IMR-90 (cell line): ENCODE data around the gene TRIM24. TPM values are rescaled to one million over a fixed set of nuclear protein-coding genes. Genes with fewer than 3 reads are reported as not detected.

Experiments
- ATAC-seq: fragments of 200-7000 bp; cut with Tn5 transposase; 2 replicates; pipeline ENCODE4 v1.9.1; 2020; ENCODE audit warnings: low read depth, mild to moderate bottlenecking, moderate library complexity
- BruUV-seq: library from RNA; stranded (reverse); fragments of 400-500 nt; replicated peaks from 2 replicates; lab custom pipeline; 2021; lab: Mats Ljungman, UMichigan
- CTCF ChIA-PET: fragments of 300-600 bp; formaldehyde crosslinking; extraction: SDS; loops from one replicate; lab custom pipeline; 2021; ENCODE audit warnings: antibody characterized with exemption; lab: Yijun Ruan, JAX
- POLR2A ChIA-PET: fragments of 300-600 bp; sonication (Branson Sonifier 250); formaldehyde crosslinking; loops from one replicate; lab custom pipeline; 2022; ENCODE audit warnings: antibody characterized with exemption; ENCODE audit not compliant: unreplicated experiment; lab: Charles Lee
- DNase-seq: peaks from one replicate; pipeline ENCODE4 v3.0.0; 2013
- H2AFZ ChIP-seq: replicated peaks from 2 replicates; pipeline ENCODE3; 2013; ENCODE audit warnings: low read length, mild to moderate bottlenecking; ENCODE audit not compliant: poor library complexity
- H2AK5ac ChIP-seq: 2 replicates; pipeline ENCODE4 v1.6.1; 2013; ENCODE audit warnings: low read depth, low read length, inconsistent platforms
- H2AK9ac ChIP-seq: replicated peaks from 2 replicates; pipeline ENCODE3; 2013; ENCODE audit warnings: mild to moderate bottlenecking, low read depth, low read length, moderate library complexity; ENCODE audit not compliant: poor library complexity
- H2BK120ac ChIP-seq: 2 replicates; pipeline ENCODE4 v1.6.1; 2013; ENCODE audit warnings: low read depth, low read length, inconsistent platforms
- H2BK15ac ChIP-seq: 3 replicates; pipeline ENCODE4 v1.6.1; 2013; ENCODE audit warnings: low read depth, low read length, inconsistent platforms
- H2BK20ac ChIP-seq: 2 replicates; pipeline ENCODE4 v1.6.1; 2013; ENCODE audit warnings: low read depth, mild to moderate bottlenecking, inconsistent platforms, low read length, moderate library complexity
- H2BK5ac ChIP-seq: 2 replicates; pipeline ENCODE4 v1.6.1; 2013; ENCODE audit warnings: mild to moderate bottlenecking, low read depth, low read length, inconsistent platforms; ENCODE audit not compliant: poor library complexity, severe bottlenecking
- H3K14ac ChIP-seq: replicated peaks from 2 replicates; pipeline ENCODE4 v1.6.1; 2013; ENCODE audit warnings: low read depth, low read length, inconsistent platforms
- H3K18ac ChIP-seq: 2 replicates; pipeline ENCODE4 v1.6.1; 2013; ENCODE audit warnings: low read depth, low read length, control low read depth
- H3K23ac ChIP-seq: 2 replicates; pipeline ENCODE4 v1.6.1; 2013; ENCODE audit warnings: low read depth, low read length, inconsistent platforms
- H3K27ac ChIP-seq: 2 replicates; pipeline ENCODE4 v1.5.1; 2013; ENCODE audit warnings: mild to moderate bottlenecking, control low read depth, low read length; ENCODE audit not compliant: insufficient read depth
- H3K27me3 ChIP-seq: 2 replicates; pipeline ENCODE4 v1.6.1; 2013; ENCODE audit warnings: low read length; ENCODE audit not compliant: control insufficient read depth, insufficient read depth
- H3K36me3 ChIP-seq: 2 replicates; pipeline ENCODE4 v1.6.1; 2013; ENCODE audit warnings: low read length, mixed read lengths; ENCODE audit not compliant: control insufficient read depth, insufficient read depth
- H3K4ac ChIP-seq: 2 replicates; pipeline ENCODE4 v1.6.1; 2013; ENCODE audit warnings: low read depth, low read length, inconsistent platforms
- H3K4me1 ChIP-seq: 2 replicates; pipeline ENCODE4 v1.6.1; 2013; ENCODE audit warnings: low read length, mixed read lengths; ENCODE audit not compliant: control insufficient read depth, insufficient read depth
- H3K4me2 ChIP-seq: 2 replicates; pipeline ENCODE4 v1.6.1; 2013; ENCODE audit warnings: low read depth, mild to moderate bottlenecking, control low read depth, low read length, moderate library complexity
- H3K4me3 ChIP-seq: 2 replicates; pipeline ENCODE4 v1.5.1; 2013; ENCODE audit warnings: low read depth, mild to moderate bottlenecking, control low read depth, low read length, moderate library complexity; ENCODE audit not compliant: insufficient read depth
- H3K56ac ChIP-seq: 2 replicates; pipeline ENCODE4 v1.6.1; 2013; ENCODE audit warnings: low read length, inconsistent platforms; ENCODE audit not compliant: insufficient read depth; ENCODE audit errors: extremely low read depth
- H3K79me1 ChIP-seq, 2 experiments: 2 replicates each; pipeline ENCODE4 v1.6.1; 2013; ENCODE audit warnings: low read length in 2 of 2, inconsistent platforms in 1 of 2, low read depth in 1 of 2
- H3K9ac ChIP-seq: 2 replicates; pipeline ENCODE4 v1.6.1; 2013; ENCODE audit warnings: low read depth, low read length, control low read depth
- H3K9me1 ChIP-seq: 2 replicates; pipeline ENCODE4 v1.6.1; 2013; ENCODE audit warnings: low read length, inconsistent platforms; ENCODE audit not compliant: insufficient read depth
- H3K9me3 ChIP-seq: 2 replicates; pipeline ENCODE4 v1.6.1; 2013; ENCODE audit warnings: low read length; ENCODE audit not compliant: control insufficient read depth, insufficient read depth
- H4K20me1 ChIP-seq: 2 replicates; pipeline ENCODE4 v1.6.1; 2013; ENCODE audit warnings: low read length, inconsistent platforms; ENCODE audit not compliant: insufficient read depth
- H4K5ac ChIP-seq: 2 replicates; pipeline ENCODE4 v1.6.1; 2013; ENCODE audit warnings: mild to moderate bottlenecking, low read depth, low read length, control low read depth
- H4K8ac ChIP-seq, 2 experiments: 2 replicates each; pipeline ENCODE4 v1.6.1; 2013; ENCODE audit warnings: low read depth in 2 of 2, low read length in 2 of 2, control low read depth in 1 of 2, inconsistent platforms in 1 of 2
- H4K91ac ChIP-seq: 2 replicates; pipeline ENCODE4 v1.6.1; 2013; ENCODE audit warnings: low read depth, low read length, inconsistent platforms; ENCODE audit not compliant: insufficient read depth
- BHLHE40 ChIP-seq: fragments of 150-350 bp; IDR thresholded peaks from 2 replicates; pipeline ENCODE4 v1.6.1; 2016; ENCODE audit warnings: mild to moderate bottlenecking, low read depth, low read length
- CEBPB ChIP-seq: IDR thresholded peaks from 2 replicates; pipeline ENCODE4 v1.6.1; 2012; ENCODE audit warnings: low read depth, low read length, improper control_type of control experiment
- CHD1 ChIP-seq: IDR thresholded peaks from 2 replicates; pipeline ENCODE4 v1.6.1; 2012; ENCODE audit warnings: low read depth, low read length, improper control_type of control experiment
- CTCF ChIP-seq: conservative IDR thresholded peaks from 2 replicates; pipeline ENCODE4 v1.5.1; 2012; ENCODE audit warnings: mild to moderate bottlenecking, low read depth, low read length, improper control_type of control experiment
- FOS ChIP-seq: fragments of 150-350 bp; IDR thresholded peaks from 2 replicates; pipeline ENCODE4 v1.6.1; 2016; ENCODE audit warnings: low read depth, low read length
- POLR2A ChIP-seq: IDR thresholded peaks from 2 replicates; pipeline ENCODE4 v1.6.1; 2012; ENCODE audit warnings: mild to moderate bottlenecking, low read depth, low read length
- RAD21 ChIP-seq: IDR thresholded peaks from 2 replicates; pipeline ENCODE4 v1.6.1; 2012; ENCODE audit warnings: low read length, improper control_type of control experiment
- RCOR1 ChIP-seq: IDR thresholded peaks from 2 replicates; pipeline ENCODE4 v1.6.1; 2012; ENCODE audit warnings: mild to moderate bottlenecking, low read length, improper control_type of control experiment; ENCODE audit not compliant: insufficient replicate concordance
- RFX5 ChIP-seq: IDR thresholded peaks from 2 replicates; pipeline ENCODE4 v1.8.0; 2012; ENCODE audit warnings: low read depth, mild to moderate bottlenecking, low read length, moderate library complexity
- SMC3 ChIP-seq: fragments of 150-350 bp; IDR thresholded peaks from 2 replicates; pipeline ENCODE4 v1.6.1; 2016; ENCODE audit warnings: low read depth, mild to moderate bottlenecking, antibody characterized with exemption, low read length, moderate library complexity
- WGBS, 2 experiments: methylation state at CpG; one replicate each; pipeline versions ENCODE4 v1.1.5 to v1.1.7; 2013; ENCODE audit warnings: missing lambda C conversion rate in 2 of 2; ENCODE audit not compliant: insufficient read length in 1 of 2; ENCODE audit errors: extremely low coverage in 2 of 2; 5-methylcytosine and 5-hydroxymethylcytosine counted together
- dilution Hi-C: fragments of 300-500 bp; cut with HindIII; formaldehyde crosslinking; loops from one replicate; pipeline ENCODE4 v1.14.3; 2018; ENCODE audit warnings: low sequenced_read_pairs; ENCODE audit not compliant: unreplicated experiment
- in situ Hi-C: fragments of 300-500 bp; cut with MboI; formaldehyde crosslinking; loops from 3 replicates; pipeline ENCODE4 v1.14.3; 2019; ENCODE audit warnings: low sequenced_read_pairs, inconsistent platforms, mixed read lengths
- intact Hi-C: fragments of 100-400 bp; cut with micrococcal nuclease; formaldehyde crosslinking; loops from 2 replicates; pipeline ENCODE4 v1.10.0; 2022
- polyA plus RNA-seq, 3 experiments: library from polyadenylated mRNA; depleted of rRNA; stranded (reverse); fragments of >200 nt; gene quantifications; 2 replicates each; pipeline ENCODE4 v1.2.3, GENCODE V29; 2012; ENCODE audit warnings: low replicate concordance in 1 of 3
- total RNA-seq: library from RNA; depleted of rRNA; stranded (reverse); fragments of >200 nt; gene quantifications from 2 replicates; pipeline ENCODE4 v1.2.3, GENCODE V29; 2012

TRIM24 gene
- total and polyA plus RNA-seq, 2 of the 4 experiments (the other 2 are of a cell fraction) = 4.1 to 5.7 TPM

GRCh38 chr7:138449580-138449979 is 10.5 kb upstream of the TRIM24 start:
- Histone ChIP-seq H4K20me1 (no peaks in the 10 kb centered on the region), H3K4me2 (no peak overlapping the region), H2BK15ac (no peak overlapping the region), H2BK5ac (no peak overlapping the region), H2AK9ac (no peak overlapping the region), H3K56ac (no peak overlapping the region), H3K4ac (no peak overlapping the region), H2AK5ac (no peak overlapping the region), H4K91ac (no peak overlapping the region), H3K18ac (no peak overlapping the region), H3K36me3 (no peaks in the 10 kb centered on the region), H2BK120ac (no peak overlapping the region), H2BK20ac (no peak overlapping the region), H3K27ac (no peak overlapping the region), H4K5ac (no peak overlapping the region), H3K27me3 (no peaks in the 10 kb centered on the region), H3K14ac (no peak overlapping the region), H3K9me1 (no peaks in the 10 kb centered on the region), H3K9me3 (no peaks in the 10 kb centered on the region), H4K8ac (no peak overlapping the region), H3K4me1 (no peaks in the 10 kb centered on the region), H3K23ac (no peak overlapping the region), H2AFZ (no peak overlapping the region), H3K4me3 (no peak overlapping the region), H3K79me1 (no peaks in the 10 kb centered on the region), H3K9ac (no peak overlapping the region)
- no CpG with 5 or more reads among the region's 6 CpGs for WGBS, 2 experiments
- POLR2A ChIA-PET = no interaction called here
- in situ Hi-C loops = no loop called here
- no TSS peak for BruUV-seq
- DNase-seq (no peak), ATAC-seq (no peak)
- intact Hi-C loops = loop anchor here (1.0 kb wide), 1 partner anchor 289 kb away; no protein-coding TSS in a partner anchor
- dilution Hi-C loops = no loop called here
- CTCF ChIA-PET = interaction anchor here (0.8 kb wide), 1 partner anchor 9 kb away, joined by 5 read pairs; no protein-coding TSS in a partner anchor
- no peak for TF ChIP-seq POLR2A
- TF ChIP-seq RAD21 = peak; percentile 17; the same call in 1 of the 2 replicates
- TF ChIP-seq FOS = no peak
- no peak for TF ChIP-seq RCOR1
- TF ChIP-seq SMC3 = no peak
- TF ChIP-seq CHD1 = no peak
- no peak for TF ChIP-seq RFX5
- TF ChIP-seq CEBPB = no peak
- TF ChIP-seq BHLHE40 = no peak
- TF ChIP-seq CTCF = 0 out of 2 replicates have a peak, but pooled peaks have one; percentile 13
